ENCODE results near the gene GFER.
"Not testable (repeated sequence)": the region's sequence is repeated elsewhere in the genome, so short reads cannot be mapped to it uniquely, and the experiment has no call there.

The GFER gene

DNA sequence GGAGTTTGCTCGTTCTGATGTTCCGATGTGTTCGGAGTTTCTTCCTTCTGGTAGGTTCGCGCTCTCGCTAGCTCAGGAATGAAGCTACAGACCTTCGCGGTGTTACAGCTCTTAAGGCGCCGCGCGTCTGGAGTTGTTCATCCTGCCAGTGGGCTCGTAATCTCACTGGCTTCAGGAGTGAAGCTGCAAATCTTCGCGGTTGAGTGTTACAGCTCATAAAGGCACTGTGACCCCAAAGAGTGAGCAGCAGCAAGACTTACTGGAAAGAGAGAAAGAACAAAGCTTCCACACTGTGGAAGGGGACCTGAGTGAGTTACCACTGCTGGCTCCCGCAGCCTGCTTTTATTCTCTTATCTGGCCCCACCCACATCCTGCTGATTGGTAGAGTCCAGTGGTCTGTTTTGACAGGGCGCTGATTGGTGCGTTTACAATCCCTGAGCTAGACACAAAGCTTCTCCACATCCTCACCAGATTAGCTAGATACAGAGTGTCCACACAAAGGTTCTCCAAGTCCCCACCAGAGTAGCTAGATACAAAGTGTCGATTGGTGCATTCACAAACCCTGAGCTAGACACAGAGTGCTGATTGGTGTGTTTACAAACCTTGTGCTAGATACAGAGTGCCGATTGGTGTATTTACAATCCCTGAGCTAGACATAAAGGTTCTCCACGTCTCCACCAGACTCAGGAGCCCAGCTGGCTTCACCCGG, 26.4 kb upstream of the GFER start:
- not testable (repeated sequence) for DNase-seq (ENCODE audit: low read depth)

- DNase-seq (ENCODE audit: low read depth), result not testable (repeated sequence)
These were observed 25.9 kb upstream of the GFER start for GRCh38 chr16:1958143-1958491.

DNA sequence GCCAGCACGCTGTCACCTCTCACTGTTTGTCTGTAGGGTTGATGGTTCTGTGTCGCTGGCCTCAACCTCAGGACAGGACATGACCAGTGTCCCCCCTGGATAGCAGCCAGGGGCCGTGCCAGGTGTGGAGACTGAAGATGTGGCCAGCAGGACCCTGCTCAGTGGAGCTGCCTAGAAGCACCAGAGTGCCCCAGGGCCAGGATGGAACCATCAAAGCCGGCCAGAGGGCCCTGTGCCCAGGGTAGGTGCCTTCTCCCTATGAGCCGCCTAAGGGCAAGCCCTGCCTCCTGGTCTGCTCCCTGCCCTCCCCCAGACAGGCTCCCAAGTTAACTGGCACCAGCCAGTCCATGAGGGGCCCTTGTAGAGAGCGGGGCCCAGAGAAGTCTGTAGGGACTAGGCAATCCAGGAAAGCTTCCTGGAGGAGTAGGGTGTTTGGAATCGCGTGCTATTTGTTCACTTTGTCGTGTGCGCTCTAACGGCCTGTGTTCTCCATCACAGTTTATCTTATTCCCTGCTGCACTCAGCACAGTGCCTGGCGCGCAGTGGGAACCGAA, 25.2 kb upstream of the GFER start:
- no peak for DNase-seq (ENCODE audit: low read depth)

GRCh38 chr16:1959269-1960039, 24.5 kb upstream of the GFER start, which contains the start of gene NDUFB10:
NDUFB10 (plus strand) TSS chr16:1959538; CDS start chr16:1959625, 87 bp downstream.
- peak; percentile 87 for DNase-seq (ENCODE audit: low read depth)

GRCh38 chr16:1960665-1961630, 23.0 kb upstream of the GFER start:
- DNase-seq (ENCODE audit: low read depth), result no peak

- no peak for DNase-seq (ENCODE audit: low read depth)
These were observed 22.3 kb upstream of the GFER start for GRCh38 chr16:1961651-1962067.

GRCh38 chr16:1962161-1963153, 21.5 kb upstream of the GFER start:
- not testable (repeated sequence) for DNase-seq (ENCODE audit: low read depth)

- DNase-seq (ENCODE audit: low read depth), result no peak
These were observed 20.0 kb upstream of the GFER start for GRCh38 chr16:1963806-1964505.

DNA sequence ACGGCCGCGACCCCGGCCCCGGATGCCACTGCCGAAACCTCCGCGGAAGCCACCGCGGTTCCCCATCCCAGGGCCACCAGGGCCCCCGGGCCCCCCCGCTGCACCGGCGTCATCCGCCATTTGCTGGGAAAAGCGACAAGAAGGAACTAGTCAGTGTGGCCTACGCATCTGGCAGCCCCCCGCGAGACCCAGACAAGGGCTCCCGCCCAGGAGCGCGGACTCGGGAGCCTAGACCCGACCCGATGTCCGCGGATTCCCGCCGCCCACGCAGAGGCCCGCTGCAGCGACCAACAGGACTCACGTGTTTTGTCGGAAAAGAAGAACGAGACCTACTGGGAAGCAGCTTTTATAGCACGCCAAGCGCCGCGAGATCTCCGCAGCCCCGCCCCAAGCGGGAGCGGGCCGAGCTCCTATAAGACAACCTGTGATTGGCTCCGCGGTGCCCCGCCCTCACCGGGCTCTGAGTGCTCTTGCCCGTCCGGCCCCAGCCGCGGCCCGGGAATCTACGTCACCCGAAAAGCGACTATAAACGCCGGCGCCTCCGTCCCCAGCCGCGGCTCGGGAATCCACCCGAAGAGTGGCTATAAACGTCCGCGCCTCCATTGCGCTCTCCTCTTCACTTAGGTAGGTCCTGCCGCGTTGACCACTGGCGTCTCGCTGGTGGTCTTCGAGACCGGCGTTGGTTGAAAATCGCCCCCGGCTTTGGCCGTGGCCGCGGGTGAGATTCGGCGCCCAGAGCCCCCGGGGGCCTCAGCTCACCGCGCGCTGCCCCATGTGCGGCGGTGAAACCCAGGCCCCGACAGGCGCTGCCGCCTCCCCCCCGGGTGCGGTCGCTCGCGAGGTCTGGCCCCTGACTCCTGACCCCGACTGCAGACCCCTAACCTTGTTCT, 19.2 kb upstream of the GFER start, which contains the start of gene RPS2:
TSS of gene RPS2 (minus strand) at position 321 of the 890 bp plus-strand sequence. CDS start at position 120, 201 bp downstream.
- peak; percentile 98 for DNase-seq (ENCODE audit: low read depth)

GRCh38 chr16:1965396-1966001, 18.5 kb upstream of the GFER start:
- no peak for DNase-seq (ENCODE audit: low read depth)

DNA sequence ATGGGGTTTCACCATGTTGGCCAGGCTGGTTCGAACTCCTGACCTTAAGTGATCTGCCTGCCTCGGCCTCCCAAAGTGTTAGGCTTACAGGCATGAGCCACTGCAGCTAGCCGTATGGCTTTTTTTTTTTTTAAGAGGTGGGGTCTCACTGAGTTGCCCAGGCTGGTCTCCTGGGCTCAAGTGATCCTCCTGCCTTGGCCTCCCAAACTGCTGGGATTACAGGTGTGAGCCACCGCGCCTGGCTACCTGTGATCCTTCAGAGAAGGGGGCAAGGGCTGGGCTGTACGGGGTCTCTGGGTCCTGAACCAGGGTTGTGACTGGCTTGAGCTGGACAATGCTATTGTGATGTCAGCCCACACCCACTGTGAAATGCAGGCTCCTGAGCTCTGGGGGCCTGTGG, 17.5 kb upstream of the GFER start, which contains the start of gene RNF151:
TSS of gene RNF151 (plus strand) at position 397 of the 400 bp plus-strand sequence. CDS start 26 bp downstream, outside the sequence.
- no peak for DNase-seq (ENCODE audit: low read depth)

DNA sequence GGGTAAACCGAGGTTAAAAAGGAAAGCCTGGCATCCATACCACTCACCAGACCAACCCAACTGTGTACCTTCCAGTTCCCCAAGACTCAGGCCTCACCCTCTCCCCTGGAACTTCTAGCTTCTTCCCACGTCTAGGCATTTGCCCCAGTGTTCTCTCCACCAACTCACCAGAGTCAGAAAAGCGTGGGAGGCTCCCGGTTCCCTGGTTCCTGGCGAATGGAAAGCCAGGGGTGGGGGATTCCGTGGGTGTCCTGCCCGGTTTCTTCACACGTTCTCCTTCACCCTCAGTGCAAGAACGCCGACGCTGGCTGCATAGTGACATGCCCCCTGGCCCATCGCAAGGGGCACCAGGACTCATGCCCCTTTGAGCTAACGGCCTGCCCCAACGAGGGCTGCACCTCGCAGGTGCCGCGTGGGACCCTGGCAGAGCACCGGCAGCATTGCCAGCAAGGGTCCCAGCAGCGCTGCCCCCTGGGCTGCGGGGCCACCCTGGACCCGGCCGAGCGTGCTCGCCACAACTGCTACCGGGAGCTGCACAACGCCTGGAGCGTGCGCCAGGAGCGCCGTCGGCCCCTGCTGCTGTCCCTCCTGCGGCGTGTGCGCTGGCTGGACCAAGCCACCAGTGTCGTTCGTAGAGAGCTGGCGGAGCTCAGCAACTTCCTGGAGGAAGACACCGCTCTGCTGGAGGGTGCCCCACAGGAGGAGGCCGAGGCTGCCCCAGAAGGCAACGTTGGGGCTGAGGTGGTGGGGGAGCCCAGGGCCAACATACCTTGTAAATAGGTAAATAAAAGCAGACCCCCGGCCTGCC, 15.6 kb upstream of the GFER start:
- no peak for DNase-seq (ENCODE audit: low read depth)

DNA sequence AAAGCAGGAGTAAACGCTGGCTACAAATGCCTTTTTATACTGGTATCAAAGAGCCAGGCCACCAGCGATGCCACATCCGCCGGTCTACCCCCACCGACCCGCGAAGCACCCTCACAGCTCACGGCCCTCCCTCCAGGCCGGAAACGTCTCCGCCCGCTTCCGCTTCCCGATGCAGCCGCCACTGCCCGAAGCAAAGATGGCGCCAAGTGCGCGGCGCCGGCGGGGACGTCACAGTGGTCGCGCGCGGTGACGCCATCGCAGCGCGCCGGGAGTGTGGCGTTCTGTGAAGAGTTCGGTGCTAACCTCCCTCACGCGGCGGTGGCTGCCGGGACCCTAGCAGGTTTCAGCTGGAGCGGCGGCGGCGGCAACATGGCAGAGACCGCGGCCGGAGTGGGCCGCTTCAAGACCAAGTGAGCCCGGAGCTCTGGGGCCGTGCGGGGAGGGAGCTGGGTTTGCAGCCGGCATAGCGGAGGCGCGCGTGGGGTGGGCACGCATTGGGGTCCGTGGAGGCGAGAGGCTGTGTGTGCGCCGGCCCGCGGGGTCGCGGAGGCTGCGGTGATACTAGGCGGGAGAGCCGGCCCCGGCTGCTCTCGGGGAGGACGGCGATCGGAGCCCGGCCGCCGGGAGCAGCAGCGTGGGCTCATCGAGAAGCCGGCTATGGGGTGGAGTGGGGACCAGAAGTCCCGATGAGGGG, 12.1 kb upstream of the GFER start, which contains the start of gene TBL3:
TSS of gene TBL3 (plus strand) at position 258 of the 694 bp plus-strand sequence. CDS start at position 370, 112 bp downstream.
- DNase-seq (ENCODE audit: low read depth), result peak; percentile 94

- DNase-seq (ENCODE audit: low read depth), result peak; percentile 45
These were observed 11.5 kb upstream of the GFER start for GRCh38 chr16:1972490-1972877.

GRCh38 chr16:1973461-1974156, 10.4 kb upstream of the GFER start:
- no peak for DNase-seq (ENCODE audit: low read depth)

Measured in iris pigment epithelial cell (primary cell).